WTC11 (cell line): Measurements from ENCODE around the gene TMUB2.

ENCODE experiments used
- ARID4B ChIP-seq: sonication (generic); formaldehyde crosslinking; IDR thresholded peaks from 2 replicates; pipeline ENCODE4 v1.8.0; 2023; ENCODE audit warnings: missing genetic modification reagents, mild to moderate bottlenecking, borderline replicate concordance
- CTCF ChIP-seq: fragments of 200-600 bp; IDR thresholded peaks from 2 replicates; pipeline ENCODE4 v1.8.0; 2022; ENCODE audit warnings: antibody characterized with exemption
- MYBL2 ChIP-seq: sonication (generic); formaldehyde crosslinking; IDR thresholded peaks from 2 replicates; pipeline ENCODE4 v1.8.1; 2023; ENCODE audit warnings: mild to moderate bottlenecking, moderate library complexity, missing genetic modification reagents
- SMAD3 ChIP-seq: sonication (generic); formaldehyde crosslinking; IDR thresholded peaks from 2 replicates; pipeline ENCODE4 v1.8.0; 2022; ENCODE audit warnings: missing genetic modification reagents, mild to moderate bottlenecking, borderline replicate concordance
- SP1 ChIP-seq: sonication (generic); formaldehyde crosslinking; conservative IDR thresholded peaks from 2 replicates; pipeline ENCODE4 v1.8.1; 2022; ENCODE audit warnings: missing genetic modification reagents
- TEAD4 ChIP-seq: sonication (generic); formaldehyde crosslinking; IDR thresholded peaks from 2 replicates; pipeline ENCODE4 v1.8.0; 2022; ENCODE audit warnings: mild to moderate bottlenecking, missing genetic modification reagents
- TP53 ChIP-seq: sonication (generic); formaldehyde crosslinking; IDR thresholded peaks from 2 replicates; pipeline ENCODE4 v1.8.1; 2023; ENCODE audit warnings: mild to moderate bottlenecking, missing genetic modification reagents
- USF2 ChIP-seq: sonication (generic); formaldehyde crosslinking; IDR thresholded peaks from 2 replicates; pipeline ENCODE4 v1.8.1; 2023; ENCODE audit warnings: mild to moderate bottlenecking, missing genetic modification reagents, moderate library complexity
- ZNF416 ChIP-seq: fragments of 250-450 bp; sonication (Bioruptor Pico); IDR thresholded peaks from 2 replicates; pipeline ENCODE4 v1.9.0; 2021; ENCODE audit warnings: mild to moderate bottlenecking, inconsistent platforms
- ZNF423 ChIP-seq: fragments of 250-450 bp; sonication (Bioruptor Pico); IDR thresholded peaks from 2 replicates; pipeline ENCODE4 v2.1.2; 2022; ENCODE audit warnings: mild to moderate bottlenecking, moderate library complexity
- ZNF512 ChIP-seq: sonication (generic); formaldehyde crosslinking; IDR thresholded peaks from 2 replicates; pipeline ENCODE4 v1.8.1; 2022; ENCODE audit warnings: missing genetic modification reagents, borderline replicate concordance
- ZNF532 ChIP-seq: fragments of 250-450 bp; sonication (Bioruptor Pico); IDR thresholded peaks from 2 replicates; pipeline ENCODE4 v1.9.0; 2021; ENCODE audit warnings: mild to moderate bottlenecking, borderline replicate concordance

- TF ChIP-seq MYBL2 (CRISPR knock-in tag) (no peak), ARID4B (CRISPR knock-in tag) (no peak), CTCF (no peak), USF2 (no peak), TEAD4 (CRISPR knock-in tag) (no peak), SP1 (CRISPR knock-in tag) (no peak), ZNF423 (no peak), ZNF512 (CRISPR knock-in tag) (no peak), ZNF416 (CRISPR knock-in tag) (no peak), ZNF532 (CRISPR knock-in tag) (no peak), SMAD3 (CRISPR knock-in tag) (no peak), TP53 (CRISPR knock-in tag) (no peak)
These were observed 29.9 kb downstream of the TMUB2 start for GRCh38 chr17:44216694-44217093.
